ENCODE data around the gene STAM. TPM values are rescaled to one million over a fixed set of nuclear protein-coding genes. Genes with fewer than 3 reads are reported as not detected.

Gene STAM
- total and polyA plus RNA-seq, 2 donors (not counting 3 experiments of a cell fraction or from before 2014, with no cell fraction given), result 17.7 to 20.0 TPM

- CTCF ChIA-PET, result interaction anchor here (0.7 kb wide), 1 partner anchor 1179 kb away, joined by 3 read pairs; no protein-coding TSS in a partner anchor
These were observed 87.5 kb downstream of the STAM start for GRCh38 chr10:17731331-17732020.

GRCh38 chr10:17733620-17734019 lies 89.7 kb downstream of the STAM start:
- Histone ChIP-seq H3K9me3 (replicated peaks; ENCODE audit: control insufficient read depth, insufficient read depth, low read length) (no peaks in the 10 kb centered on the region), H3K27ac (ENCODE audit: insufficient read depth, low read depth, low read length) (no peak overlapping the region), H3K4me2 (ENCODE audit: insufficient read depth, low read length) (no peak overlapping the region), H3K36me3 (ENCODE audit: control insufficient read depth in 2 of 2, extremely low read depth in 1 of 2, insufficient read depth in 2 of 2, low read length in 2 of 2) (no peaks in the 10 kb centered on the region), H2AFZ (ENCODE audit: low read depth, low read length) (no peak overlapping the region), H3K79me2 (ENCODE audit: control insufficient read depth, insufficient read depth, low read length) (no peaks in the 10 kb centered on the region), H4K20me1 (replicated peaks; ENCODE audit: control insufficient read depth, extremely low read depth, insufficient read depth, low read length) (no peaks in the 10 kb centered on the region), H3K9ac (replicated peaks; ENCODE audit: extremely low read depth, insufficient read depth, low read length) (no peak overlapping the region), H3K4me1 (ENCODE audit: control insufficient read depth, extremely low read depth, insufficient read depth, low read length) (peaks cover 9% of the 10 kb centered on the region), H3K4me3 (replicated peaks in 1 of 3; ENCODE audit: insufficient read depth in 1 of 3, low read depth in 1 of 3, low read length in 3 of 3) (no peak overlapping the region), H3K9me1 (replicated peaks; ENCODE audit: control insufficient read depth, extremely low read depth, insufficient read depth, low read length) (no peaks in the 10 kb centered on the region), H3K27me3 (ENCODE audit: control insufficient read depth in 2 of 2, insufficient read depth in 2 of 2, low read length in 2 of 2) (no peaks in the 10 kb centered on the region)
- no TSS peak for BruUV-seq (replicated peaks)
- dilution Hi-C loops (cut with MboI; ENCODE audit: extremely low pct_ligation_motif_present, low sequenced_read_pairs) (no loop called here), intact Hi-C loops (cut with micrococcal nuclease) (no loop called here)
- no peak for TF ChIP-seq POLR2AphosphoS5 (IDR thresholded peaks at IDR 0.05; ENCODE audit: insufficient read depth, low read depth, low read length)
- ChIA-PET POLR2A (no interaction called here), CTCF (no interaction called here)
- FAIRE-seq (no peak), DNase-seq (ENCODE audit: low read depth, low spot score) (no peak)

More at GRCh38 chr10:17731331-17732020, 87.5 kb downstream of the STAM start:
- H3K4me3 ChIP-seq (replicated peaks in 1 of 3; ENCODE audit: insufficient read depth in 1 of 3, low read depth in 1 of 3, low read length in 3 of 3), result no peak overlapping the region
- intact Hi-C loops (cut with micrococcal nuclease), result no loop called here
- dilution Hi-C loops (cut with MboI; ENCODE audit: extremely low pct_ligation_motif_present, low sequenced_read_pairs), result no loop called here
- FAIRE-seq (no peak), DNase-seq (ENCODE audit: low read depth, low spot score) (no peak)
- POLR2A ChIA-PET, result interaction anchor here (0.6 kb wide), 1 partner anchor 461 kb away, joined by 3 read pairs; no protein-coding TSS in a partner anchor
- H3K4me2 ChIP-seq (ENCODE audit: insufficient read depth, low read length), result no peak overlapping the region
- peaks cover 9% of the 10 kb centered on the region for H3K4me1 ChIP-seq (ENCODE audit: control insufficient read depth, extremely low read depth, insufficient read depth, low read length)
- H3K36me3 ChIP-seq (ENCODE audit: control insufficient read depth in 2 of 2, extremely low read depth in 1 of 2, insufficient read depth in 2 of 2, low read length in 2 of 2), result no peaks in the 10 kb centered on the region
- no peaks in the 10 kb centered on the region for H3K79me2 ChIP-seq (ENCODE audit: control insufficient read depth, insufficient read depth, low read length)
- H3K9ac ChIP-seq (replicated peaks; ENCODE audit: extremely low read depth, insufficient read depth, low read length), result no peak overlapping the region
- H3K27me3 ChIP-seq (ENCODE audit: control insufficient read depth in 2 of 2, insufficient read depth in 2 of 2, low read length in 2 of 2), result no peaks in the 10 kb centered on the region
- no peak overlapping the region for H2AFZ ChIP-seq (ENCODE audit: low read depth, low read length)
- H3K27ac ChIP-seq (ENCODE audit: insufficient read depth, low read depth, low read length), result no peak overlapping the region
- H3K9me1 ChIP-seq (replicated peaks; ENCODE audit: control insufficient read depth, extremely low read depth, insufficient read depth, low read length), result no peaks in the 10 kb centered on the region
- TF ChIP-seq MYC (IDR thresholded peaks at IDR 0.05; ENCODE audit: low read depth, low read length) (no peak), FOS (IDR thresholded peaks at IDR 0.05; ENCODE audit: borderline replicate concordance, insufficient read depth, low read length) (no peak), GATA2 (IDR thresholded peaks at IDR 0.05; ENCODE audit: insufficient read depth, insufficient read length, low read depth, low read length) (no peak), POLR2A (IDR thresholded peaks at IDR 0.05; ENCODE audit: low read depth, low read length) (no peak), POLR2AphosphoS5 (IDR thresholded peaks at IDR 0.05; ENCODE audit: insufficient read depth, low read depth, low read length) (no peak), MAX (IDR thresholded peaks at IDR 0.05; ENCODE audit: insufficient read depth, insufficient read length) (no peak), JUN (IDR thresholded peaks at IDR 0.05; ENCODE audit: borderline replicate concordance, insufficient read depth, insufficient read length, low read depth) (no peak), EZH2 (IDR thresholded peaks at IDR 0.05; ENCODE audit: borderline replicate concordance, low read depth, low read length, severe bottlenecking) (no peak)
- no peaks in the 10 kb centered on the region for H3K9me3 ChIP-seq (replicated peaks; ENCODE audit: control insufficient read depth, insufficient read depth, low read length)
- no peaks in the 10 kb centered on the region for H4K20me1 ChIP-seq (replicated peaks; ENCODE audit: control insufficient read depth, extremely low read depth, insufficient read depth, low read length)
- no TSS peak for BruUV-seq (replicated peaks)
